ENCODE results near the gene SLC16A12.

DNA sequence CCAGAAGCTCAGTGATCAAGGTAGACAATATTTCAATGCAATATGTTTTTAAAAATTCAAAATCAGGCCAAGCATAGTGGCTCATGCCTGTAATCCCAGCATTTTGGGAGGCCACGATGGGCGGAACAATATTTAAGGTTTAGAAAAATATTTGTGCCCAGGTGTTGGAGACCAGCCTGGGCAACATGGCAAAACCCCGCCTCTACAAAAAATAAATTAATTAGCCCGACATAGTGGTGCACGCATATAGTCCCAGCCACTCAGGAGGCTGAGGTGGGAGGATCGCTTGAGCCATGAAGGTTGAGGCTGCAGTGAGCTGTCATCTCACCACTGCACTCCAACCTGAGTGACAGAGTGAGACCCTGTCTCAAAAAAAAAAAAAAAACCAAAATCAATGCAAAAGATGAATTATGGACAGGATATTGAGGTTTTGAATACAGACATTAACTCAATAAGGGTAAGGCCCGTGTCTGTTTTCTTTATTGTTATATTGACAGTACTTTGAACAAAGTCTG is 121.9 kb downstream of the SLC16A12 start:
- TF ChIP-seq, protein P1, sequence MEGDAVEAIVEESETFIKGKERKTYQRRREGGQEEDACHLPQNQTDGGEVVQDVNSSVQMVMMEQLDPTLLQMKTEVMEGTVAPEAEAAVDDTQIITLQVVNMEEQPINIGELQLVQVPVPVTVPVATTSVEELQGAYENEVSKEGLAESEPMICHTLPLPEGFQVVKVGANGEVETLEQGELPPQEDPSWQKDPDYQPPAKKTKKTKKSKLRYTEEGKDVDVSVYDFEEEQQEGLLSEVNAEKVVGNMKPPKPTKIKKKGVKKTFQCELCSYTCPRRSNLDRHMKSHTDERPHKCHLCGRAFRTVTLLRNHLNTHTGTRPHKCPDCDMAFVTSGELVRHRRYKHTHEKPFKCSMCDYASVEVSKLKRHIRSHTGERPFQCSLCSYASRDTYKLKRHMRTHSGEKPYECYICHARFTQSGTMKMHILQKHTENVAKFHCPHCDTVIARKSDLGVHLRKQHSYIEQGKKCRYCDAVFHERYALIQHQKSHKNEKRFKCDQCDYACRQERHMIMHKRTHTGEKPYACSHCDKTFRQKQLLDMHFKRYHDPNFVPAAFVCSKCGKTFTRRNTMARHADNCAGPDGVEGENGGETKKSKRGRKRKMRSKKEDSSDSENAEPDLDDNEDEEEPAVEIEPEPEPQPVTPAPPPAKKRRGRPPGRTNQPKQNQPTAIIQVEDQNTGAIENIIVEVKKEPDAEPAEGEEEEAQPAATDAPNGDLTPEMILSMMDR (optimal IDR thresholded peaks at IDR 0.05 in 1 of 3, IDR thresholded peaks at IDR 0.05 in 1 of 3, conservative IDR thresholded peaks at IDR 0.05 in 1 of 3; ENCODE audit: extremely low read depth in 1 of 3, insufficient read depth in 2 of 3, low read length in 3 of 3), result no peak
- TF ChIP-seq EZH2 (IDR thresholded peaks at IDR 0.05; ENCODE audit: low read length), result no peak

All from keratinocyte (primary cell).